ENCODE measurements around the gene FAM168B.

Gene FAM168B

DNA sequence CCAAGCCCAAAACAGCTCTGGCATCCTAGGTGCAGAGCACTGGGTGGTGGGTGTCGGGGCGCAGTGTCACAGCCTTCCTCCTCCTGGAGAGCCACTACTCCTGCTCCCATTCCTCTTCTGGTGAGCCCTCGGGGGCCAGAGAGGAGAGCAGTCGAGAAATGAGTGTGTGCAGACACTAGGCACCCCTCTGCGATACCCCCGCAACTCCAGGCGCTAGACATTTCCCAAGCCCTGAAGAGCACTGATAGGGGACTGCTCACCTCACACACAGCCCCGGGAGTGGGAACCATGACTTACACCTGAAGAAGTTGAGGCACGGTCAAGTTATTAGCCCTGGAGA lies 54.2 kb downstream of the FAM168B start:
- H3K79me1 ChIP-seq (ENCODE audit: low read length) = no peaks in the 10 kb centered on the region
- no peaks in the 10 kb centered on the region for H3K79me2 ChIP-seq (ENCODE audit: control insufficient read depth, insufficient read depth, low read length)
- H3K4ac ChIP-seq (ENCODE audit: low read depth, low read length) = no peak overlapping the region
- H4K5ac ChIP-seq (ENCODE audit: low read length) = no peak overlapping the region
- peaks cover 5% of the 10 kb centered on the region for H3K27me3 ChIP-seq (ENCODE audit: insufficient read depth, low read length, poor library complexity)
- H3K4me2 ChIP-seq (ENCODE audit: low read length) = no peak overlapping the region
- H2BK120ac ChIP-seq (ENCODE audit: low read depth, low read length) = no peak overlapping the region
- H3K27ac ChIP-seq (ENCODE audit: low read depth, low read length) = no peak overlapping the region
- WGBS (ENCODE audit: extremely low coverage, insufficient coverage, low lambda C conversion rate) = no CpG with 5 or more reads among the region's 9 CpGs
- H2AK5ac ChIP-seq (ENCODE audit: low read length) = no peak overlapping the region
- no peak overlapping the region for H3K23ac ChIP-seq (ENCODE audit: low read length)
- no peak overlapping the region for H3K9ac ChIP-seq (ENCODE audit: low read length)
- no peak for DNase-seq
- no peaks in the 10 kb centered on the region for H3K36me3 ChIP-seq (ENCODE audit: control insufficient read depth, insufficient read depth, low read length)
- H4K8ac ChIP-seq (ENCODE audit: low read depth, low read length) = no peak overlapping the region
- no peak overlapping the region for H3K18ac ChIP-seq (ENCODE audit: low read length)
- H3K4me1 ChIP-seq (ENCODE audit: control insufficient read depth, low read depth, low read length) = peaks cover 2% of the 10 kb centered on the region
- no peak overlapping the region for H3K56ac ChIP-seq (ENCODE audit: low read length)
- no peak overlapping the region for H2BK5ac ChIP-seq (ENCODE audit: low read length)
- no peak overlapping the region for H3K4me3 ChIP-seq (ENCODE audit: low read length)
- H2BK15ac ChIP-seq (replicated peaks; ENCODE audit: low read depth) = no peak overlapping the region

DNA sequence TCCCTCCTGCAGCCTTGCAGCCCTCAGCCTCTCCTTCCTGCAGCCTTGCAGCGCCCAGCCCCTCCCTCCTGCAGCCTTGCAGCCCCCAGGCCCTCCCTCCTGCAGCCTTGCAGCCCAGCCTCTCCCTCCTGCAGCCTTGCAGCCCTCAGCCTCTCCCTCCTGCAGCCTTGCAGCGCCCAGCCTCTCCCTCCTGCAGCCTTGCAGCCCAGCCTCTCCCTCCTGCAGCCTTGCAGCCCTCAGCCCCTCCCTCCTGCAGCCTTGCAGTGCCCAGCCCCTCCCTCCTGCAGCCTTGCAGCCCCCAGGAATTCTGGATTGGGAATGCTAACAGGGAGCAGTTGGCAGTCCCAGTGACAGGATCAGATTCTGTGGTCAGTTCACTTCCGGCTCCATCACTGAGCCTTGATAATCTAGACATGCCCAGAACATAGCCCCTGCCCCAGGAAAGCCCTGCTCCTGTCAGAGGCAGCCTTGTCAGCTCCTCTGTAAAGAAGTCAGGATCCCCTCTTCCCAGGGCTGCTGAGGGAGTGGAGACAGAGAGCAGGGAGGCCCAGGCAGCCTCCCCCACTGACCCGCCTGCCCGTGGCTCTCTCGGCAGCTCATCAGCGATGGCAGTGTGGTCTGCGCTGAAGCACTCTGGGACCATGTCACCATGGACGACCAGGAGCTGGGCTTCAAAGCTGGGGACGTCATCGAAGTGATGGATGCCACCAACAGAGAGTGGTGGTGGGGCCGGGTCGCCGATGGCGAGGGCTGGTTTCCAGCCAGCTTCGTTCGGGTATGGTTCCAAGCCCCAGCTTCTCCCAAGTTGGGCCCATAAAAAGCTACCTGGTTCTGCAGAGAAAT lies 54.8 kb downstream of the FAM168B start:
- no peak overlapping the region for H3K18ac ChIP-seq (ENCODE audit: low read length)
- H3K79me1 ChIP-seq (ENCODE audit: low read length) = no peaks in the 10 kb centered on the region
- no peak overlapping the region for H4K8ac ChIP-seq (ENCODE audit: low read depth, low read length)
- no peak overlapping the region for H2BK15ac ChIP-seq (replicated peaks; ENCODE audit: low read depth)
- no peak overlapping the region for H3K23ac ChIP-seq (ENCODE audit: low read length)
- H2BK5ac ChIP-seq (ENCODE audit: low read length) = no peak overlapping the region
- H3K4me1 ChIP-seq (ENCODE audit: control insufficient read depth, low read depth, low read length) = peaks cover 2% of the 10 kb centered on the region
- H3K9ac ChIP-seq (ENCODE audit: low read length) = no peak overlapping the region
- H3K56ac ChIP-seq (ENCODE audit: low read length) = no peak overlapping the region
- peaks cover 5% of the 10 kb centered on the region for H3K27me3 ChIP-seq (ENCODE audit: insufficient read depth, low read length, poor library complexity)
- no CpG with 5 or more reads among the region's 17 CpGs for WGBS (ENCODE audit: extremely low coverage, insufficient coverage, low lambda C conversion rate)
- no peak overlapping the region for H2AK5ac ChIP-seq (ENCODE audit: low read length)
- no peak overlapping the region for H3K4me3 ChIP-seq (ENCODE audit: low read length)
- H3K4ac ChIP-seq (ENCODE audit: low read depth, low read length) = no peak overlapping the region
- no peak overlapping the region for H3K27ac ChIP-seq (ENCODE audit: low read depth, low read length)
- H2BK120ac ChIP-seq (ENCODE audit: low read depth, low read length) = no peak overlapping the region
- H4K5ac ChIP-seq (ENCODE audit: low read length) = no peak overlapping the region
- no peaks in the 10 kb centered on the region for H3K36me3 ChIP-seq (ENCODE audit: control insufficient read depth, insufficient read depth, low read length)
- H3K4me2 ChIP-seq (ENCODE audit: low read length) = no peak overlapping the region
- no peaks in the 10 kb centered on the region for H3K79me2 ChIP-seq (ENCODE audit: control insufficient read depth, insufficient read depth, low read length)
- no peak for DNase-seq

DNA sequence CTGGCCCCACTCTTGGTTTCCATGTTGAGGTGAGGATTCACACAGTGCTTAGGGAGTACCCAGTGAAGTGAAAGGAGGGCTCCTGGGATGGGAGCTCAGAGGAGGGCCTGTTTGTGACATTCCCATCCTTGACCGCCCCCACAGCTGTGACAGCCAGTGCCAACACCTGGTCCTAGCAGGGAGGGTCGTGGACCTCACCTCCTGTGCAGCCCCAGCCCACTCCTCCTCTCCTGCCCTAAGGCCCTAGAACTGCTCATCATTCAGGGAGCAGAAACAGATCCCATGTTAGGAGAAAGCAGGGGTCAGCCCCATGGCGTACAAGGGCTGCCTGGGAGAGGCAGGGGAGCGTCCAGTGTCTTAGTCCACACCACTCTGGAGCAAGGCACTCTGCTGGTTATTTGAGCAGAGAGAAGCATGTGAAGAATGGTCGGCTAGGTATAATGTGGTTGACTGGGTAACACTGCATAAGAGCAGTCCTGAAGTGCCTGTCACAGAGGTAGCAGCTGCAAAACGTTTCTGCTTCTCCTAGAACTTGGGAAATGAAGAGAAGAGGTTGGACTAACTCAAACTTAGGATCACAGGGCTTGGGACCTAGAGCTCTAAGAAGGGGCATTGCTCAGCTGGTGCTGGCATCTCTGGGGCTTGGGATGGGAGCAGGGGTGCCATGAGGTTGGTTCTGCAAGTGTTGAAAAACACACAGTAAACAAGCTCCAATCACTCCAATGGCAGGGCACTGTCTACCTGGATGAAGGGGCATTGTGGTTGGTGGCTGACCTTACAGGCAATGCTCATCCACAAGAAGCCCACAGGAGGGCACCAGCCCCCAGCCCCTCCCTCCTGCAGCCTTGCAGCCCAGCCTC lies 55.6 kb downstream of the FAM168B start:
- peak; percentile 19 for DNase-seq

DNA sequence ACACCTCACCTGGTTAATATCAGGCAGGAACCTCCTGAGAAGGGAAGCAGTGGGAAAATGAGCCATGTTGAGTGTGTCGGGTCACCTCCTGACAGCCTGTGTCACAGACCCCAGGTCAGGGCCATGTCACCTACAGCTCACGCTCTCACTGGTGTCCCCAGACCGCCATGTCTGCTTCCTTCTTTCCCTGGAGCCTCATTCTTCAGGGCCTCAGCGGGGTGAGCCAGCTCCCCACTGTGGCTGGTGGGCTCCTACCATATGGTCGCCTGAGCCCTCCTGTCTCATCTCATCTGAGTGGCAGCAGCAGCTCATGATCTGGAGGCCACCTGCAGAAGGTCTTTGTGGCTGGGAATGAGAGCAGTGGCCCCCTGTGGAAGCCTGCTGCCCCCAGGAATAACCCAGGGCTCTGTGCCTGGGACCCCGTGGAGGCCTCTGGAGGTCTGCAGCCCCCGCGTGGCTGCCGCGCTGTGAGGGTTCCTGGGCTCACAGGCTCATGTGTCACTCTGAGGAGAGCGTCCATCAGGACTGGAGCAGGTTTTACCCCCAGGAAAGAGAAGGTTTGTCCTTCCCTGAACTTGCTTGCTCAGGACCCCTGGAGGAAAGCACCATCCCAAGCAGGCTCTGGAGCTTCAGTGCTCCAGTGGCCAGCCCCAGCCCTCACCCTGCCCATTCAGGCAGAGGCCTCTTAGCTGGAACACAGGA lies 56.4 kb downstream of the FAM168B start:
- H3K4me1 ChIP-seq (ENCODE audit: control insufficient read depth, low read depth, low read length) = peaks cover 2% of the 10 kb centered on the region
- H3K4me3 ChIP-seq (ENCODE audit: low read length) = no peak overlapping the region
- no peak overlapping the region for H3K56ac ChIP-seq (ENCODE audit: low read length)
- no peaks in the 10 kb centered on the region for H3K79me1 ChIP-seq (ENCODE audit: low read length)
- no peak overlapping the region for H3K4ac ChIP-seq (ENCODE audit: low read depth, low read length)
- no peak overlapping the region for H2AK5ac ChIP-seq (ENCODE audit: low read length)
- H3K27ac ChIP-seq (ENCODE audit: low read depth, low read length) = no peak overlapping the region
- no peak overlapping the region for H4K8ac ChIP-seq (ENCODE audit: low read depth, low read length)
- no peak for DNase-seq
- no peak overlapping the region for H4K5ac ChIP-seq (ENCODE audit: low read length)
- no peak overlapping the region for H2BK15ac ChIP-seq (replicated peaks; ENCODE audit: low read depth)
- H3K4me2 ChIP-seq (ENCODE audit: low read length) = no peak overlapping the region
- no peak overlapping the region for H2BK120ac ChIP-seq (ENCODE audit: low read depth, low read length)
- no peak overlapping the region for H3K18ac ChIP-seq (ENCODE audit: low read length)
- peaks cover 5% of the 10 kb centered on the region for H3K27me3 ChIP-seq (ENCODE audit: insufficient read depth, low read length, poor library complexity)
- no peaks in the 10 kb centered on the region for H3K36me3 ChIP-seq (ENCODE audit: control insufficient read depth, insufficient read depth, low read length)
- no peaks in the 10 kb centered on the region for H3K79me2 ChIP-seq (ENCODE audit: control insufficient read depth, insufficient read depth, low read length)
- no peak overlapping the region for H2BK5ac ChIP-seq (ENCODE audit: low read length)
- no peak overlapping the region for H3K9ac ChIP-seq (ENCODE audit: low read length)
- no peak overlapping the region for H3K23ac ChIP-seq (ENCODE audit: low read length)
- no CpG with 5 or more reads among the region's 11 CpGs for WGBS (ENCODE audit: extremely low coverage, insufficient coverage, low lambda C conversion rate)

More for the DNA sequence above, 55.6 kb downstream of the FAM168B start:
- Histone ChIP-seq H3K9ac (ENCODE audit: low read length) (no peak overlapping the region), H3K18ac (ENCODE audit: low read length) (no peak overlapping the region), H2BK120ac (ENCODE audit: low read depth, low read length) (no peak overlapping the region), H3K79me1 (ENCODE audit: low read length) (no peaks in the 10 kb centered on the region), H4K5ac (ENCODE audit: low read length) (no peak overlapping the region), H3K4me3 (ENCODE audit: low read length) (no peak overlapping the region), H3K4ac (ENCODE audit: low read depth, low read length) (no peak overlapping the region), H3K4me2 (ENCODE audit: low read length) (no peak overlapping the region), H2BK15ac (replicated peaks; ENCODE audit: low read depth) (no peak overlapping the region), H2AK5ac (ENCODE audit: low read length) (no peak overlapping the region), H4K8ac (ENCODE audit: low read depth, low read length) (no peak overlapping the region), H3K36me3 (ENCODE audit: control insufficient read depth, insufficient read depth, low read length) (no peaks in the 10 kb centered on the region), H3K27me3 (ENCODE audit: insufficient read depth, low read length, poor library complexity) (peaks cover 5% of the 10 kb centered on the region), H2BK5ac (ENCODE audit: low read length) (no peak overlapping the region), H3K23ac (ENCODE audit: low read length) (no peak overlapping the region), H3K27ac (ENCODE audit: low read depth, low read length) (no peak overlapping the region), H3K56ac (ENCODE audit: low read length) (no peak overlapping the region), H3K79me2 (ENCODE audit: control insufficient read depth, insufficient read depth, low read length) (no peaks in the 10 kb centered on the region), H3K4me1 (ENCODE audit: control insufficient read depth, low read depth, low read length) (peaks cover 2% of the 10 kb centered on the region)
- WGBS (ENCODE audit: extremely low coverage, insufficient coverage, low lambda C conversion rate) = no CpG with 5 or more reads among the region's 6 CpGs

DNA sequence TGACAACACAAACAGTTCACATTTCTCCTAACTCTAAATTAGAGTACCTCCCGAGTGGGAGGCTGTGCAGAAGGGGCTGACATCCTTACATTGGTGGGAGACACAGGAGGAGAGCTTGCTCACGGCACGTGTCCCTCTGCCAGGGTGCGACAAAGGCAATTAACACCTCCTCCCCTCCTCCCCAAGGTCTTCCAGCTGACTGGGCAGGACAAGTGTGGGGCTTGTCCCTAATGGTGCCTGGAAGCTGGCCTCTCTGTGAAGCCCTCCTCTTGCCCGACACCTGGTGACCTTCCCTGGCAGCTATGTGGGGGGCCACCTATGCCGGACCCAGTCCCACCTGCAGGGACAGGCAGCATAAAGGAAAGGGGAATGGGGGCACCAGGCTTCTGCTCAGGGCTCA lies 57.0 kb downstream of the FAM168B start:
- Histone ChIP-seq H2BK15ac (replicated peaks; ENCODE audit: low read depth) (no peak overlapping the region), H3K9ac (ENCODE audit: low read length) (no peak overlapping the region), H3K79me2 (ENCODE audit: control insufficient read depth, insufficient read depth, low read length) (no peaks in the 10 kb centered on the region), H3K56ac (ENCODE audit: low read length) (no peak overlapping the region), H3K4me1 (ENCODE audit: control insufficient read depth, low read depth, low read length) (peaks cover 2% of the 10 kb centered on the region), H3K18ac (ENCODE audit: low read length) (no peak overlapping the region), H2AK5ac (ENCODE audit: low read length) (no peak overlapping the region), H3K4ac (ENCODE audit: low read depth, low read length) (no peak overlapping the region), H3K79me1 (ENCODE audit: low read length) (no peaks in the 10 kb centered on the region), H3K23ac (ENCODE audit: low read length) (no peak overlapping the region), H3K4me3 (ENCODE audit: low read length) (no peak overlapping the region), H3K27me3 (ENCODE audit: insufficient read depth, low read length, poor library complexity) (peaks cover 5% of the 10 kb centered on the region), H2BK5ac (ENCODE audit: low read length) (no peak overlapping the region), H3K27ac (ENCODE audit: low read depth, low read length) (no peak overlapping the region), H3K36me3 (ENCODE audit: control insufficient read depth, insufficient read depth, low read length) (no peaks in the 10 kb centered on the region), H3K4me2 (ENCODE audit: low read length) (no peak overlapping the region), H4K8ac (ENCODE audit: low read depth, low read length) (no peak overlapping the region), H4K5ac (ENCODE audit: low read length) (no peak overlapping the region), H2BK120ac (ENCODE audit: low read depth, low read length) (no peak overlapping the region)
- DNase-seq = peak; percentile 50
- WGBS (ENCODE audit: extremely low coverage, insufficient coverage, low lambda C conversion rate) = no CpG with 5 or more reads among the region's 6 CpGs

Measured in mesendoderm (in vitro differentiated cells).